ENCODE results near the gene WNT10A. TPM values are rescaled to one million over a fixed set of nuclear protein-coding genes. Genes with fewer than 3 reads are reported as not detected.
"Not testable (repeated sequence)": the region's sequence is repeated elsewhere in the genome, so short reads cannot be mapped to it uniquely, and the experiment has no call there.

Gene WNT10A
- total RNA-seq, 1 donor from 2014 or later, result not detected

DNA sequence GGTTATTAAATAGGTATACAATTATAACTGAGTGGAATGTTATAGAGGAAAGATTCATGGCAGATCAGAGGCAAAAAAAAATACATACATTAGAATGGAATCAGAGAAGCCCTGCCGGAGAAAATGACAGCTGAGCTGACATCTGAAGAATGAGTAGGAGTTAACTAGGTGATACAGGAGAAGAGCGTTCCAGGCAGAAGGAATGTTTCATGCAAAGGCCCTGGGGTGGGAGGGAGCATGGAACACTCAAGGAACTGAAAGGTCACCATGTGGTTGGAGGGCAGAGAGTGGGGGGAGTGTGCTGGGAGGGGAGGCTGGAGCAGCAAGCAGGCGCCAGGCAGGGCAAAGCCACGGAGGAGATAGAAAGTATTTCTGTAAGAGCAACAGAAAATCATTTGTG lies 47.2 kb downstream of the WNT10A start:
- Histone ChIP-seq H3K4me3 (no peak overlapping the region), H3K9ac (no peak overlapping the region), H3K36me3 (no peaks in the 10 kb centered on the region), H4K20me1 (ENCODE audit: low read depth) (no peaks in the 10 kb centered on the region), H3K4me2 (no peak overlapping the region), H3K27ac (no peak overlapping the region), H3K27me3 (no peaks in the 10 kb centered on the region), H3F3A (ENCODE audit: low read depth) (no peaks in the 10 kb centered on the region), H2AFZ (replicated peaks) (no peak overlapping the region), H3K9me3 (ENCODE audit: low read depth) (no peaks in the 10 kb centered on the region), H3K4me1 (no peaks in the 10 kb centered on the region), H3K79me2 (ENCODE audit: low read depth) (no peaks in the 10 kb centered on the region)
- H3K36me3 Mint-ChIP-seq, result peaks cover 6% of the 10 kb centered on the region
- DNase-seq (ENCODE audit: low spot score), result no peak
- no peak overlapping the region for H3K4me3 Mint-ChIP-seq
- peaks cover 20% of the 10 kb centered on the region for H3K9me3 Mint-ChIP-seq
- H3K4me1 Mint-ChIP-seq, result no peaks in the 10 kb centered on the region
- H3K27ac Mint-ChIP-seq, result no peak overlapping the region
- no peak for TF ChIP-seq CTCF (IDR thresholded peaks at IDR 0.05)
- no peak for TF ChIP-seq EZH2 (IDR thresholded peaks at IDR 0.05)
- TF ChIP-seq EZH2phosphoT487 (IDR thresholded peaks at IDR 0.05), result no peak
- peaks cover 2% of the 10 kb centered on the region for H3K27me3 Mint-ChIP-seq (ENCODE audit: insufficient read depth, low read depth)

- H3K9me3 ChIP-seq (ENCODE audit: low read depth); H3K4me1 ChIP-seq; H3K79me2 ChIP-seq (ENCODE audit: low read depth); H3K27me3 Mint-ChIP-seq (ENCODE audit: insufficient read depth, low read depth); H3K27ac Mint-ChIP-seq; H3K4me2 ChIP-seq; H3K36me3 ChIP-seq; H3K4me3 ChIP-seq; DNase-seq (ENCODE audit: low spot score); H2AFZ ChIP-seq (replicated peaks); H4K20me1 ChIP-seq (ENCODE audit: low read depth); H3K27ac ChIP-seq; H3F3A ChIP-seq (ENCODE audit: low read depth); H3K36me3 Mint-ChIP-seq; H3K9ac ChIP-seq; H3K4me1 Mint-ChIP-seq; H3K4me3 Mint-ChIP-seq: not testable (repeated sequence)
- peaks cover 14% of the 10 kb centered on the region for H3K9me3 Mint-ChIP-seq
- peaks cover 24% of the 10 kb centered on the region for H3K27me3 ChIP-seq
Measured at GRCh38 chr2:218930488-218930887, 49.8 kb downstream of the WNT10A start.

GRCh38 chr2:218931751-218932150 lies 51.1 kb downstream of the WNT10A start:
- H3K27ac Mint-ChIP-seq; DNase-seq (ENCODE audit: low spot score); H3K79me2 ChIP-seq (ENCODE audit: low read depth); H3K4me1 ChIP-seq; H3K27ac ChIP-seq; H3K4me3 ChIP-seq; H3K4me2 ChIP-seq; H3K9me3 ChIP-seq (ENCODE audit: low read depth); H4K20me1 ChIP-seq (ENCODE audit: low read depth); H3K4me3 Mint-ChIP-seq; H3F3A ChIP-seq (ENCODE audit: low read depth); H3K36me3 ChIP-seq; H3K4me1 Mint-ChIP-seq; H3K36me3 Mint-ChIP-seq; H2AFZ ChIP-seq (replicated peaks); H3K27me3 Mint-ChIP-seq (ENCODE audit: insufficient read depth, low read depth); H3K9ac ChIP-seq: not testable (repeated sequence)
- peaks cover 36% of the 10 kb centered on the region for H3K27me3 ChIP-seq
- H3K9me3 Mint-ChIP-seq, result peaks cover 14% of the 10 kb centered on the region

Small RNA genes lying within 50 kb of the gene (small RNA-seq; reads per million reads assigned to genes)
- gene RNU6-642P, result not detected

Other genes with a start within 250 kb of the WNT10A start
- gene ZNF142, start 221.2 kb upstream of the WNT10A start, total RNA-seq (ENCODE audit: low replicate concordance), result 3.3 and 13.5 TPM in 2 replicates
- 23.4 and 38.3 TPM in 2 replicates for gene BCS1L, start 221.2 kb upstream of the WNT10A start, total RNA-seq (ENCODE audit: low replicate concordance)
- gene RNF25, start 208.8 kb upstream of the WNT10A start, total RNA-seq (ENCODE audit: low replicate concordance), result 9.6 and 18.5 TPM in 2 replicates
- 51.6 and 61.4 TPM in 2 replicates for gene STK36, start 208.8 kb upstream of the WNT10A start, total RNA-seq (ENCODE audit: low replicate concordance)
- gene TTLL4, start 170.0 kb upstream of the WNT10A start, total RNA-seq (ENCODE audit: low replicate concordance), result 39.8 and 41.0 TPM in 2 replicates
- 0.11 and 0.43 TPM in 2 replicates for gene CYP27A1, start 98.7 kb upstream of the WNT10A start, total RNA-seq (ENCODE audit: low replicate concordance)
- gene PRKAG3, start 49.0 kb upstream of the WNT10A start, total RNA-seq (ENCODE audit: low replicate concordance), result not detected in 2 replicates
- gene WNT6, start 21.0 kb upstream of the WNT10A start, total RNA-seq (ENCODE audit: low replicate concordance), result not detected in 2 replicates
- gene CDK5R2, start 78.8 kb downstream of the WNT10A start, total RNA-seq (ENCODE audit: low replicate concordance), result 0.09 TPM in 1 of 2 replicates, not detected in the other
- not detected in 2 replicates for gene FEV, start 104.3 kb downstream of the WNT10A start, total RNA-seq (ENCODE audit: low replicate concordance)
- not detected in 2 replicates for gene CRYBA2, start 112.6 kb downstream of the WNT10A start, total RNA-seq (ENCODE audit: low replicate concordance)
- 0.22 and 0.80 TPM in 2 replicates for gene CFAP65, start 160.7 kb downstream of the WNT10A start, total RNA-seq (ENCODE audit: low replicate concordance)
- 0.06 TPM in 1 of 2 replicates, not detected in the other for gene IHH, start 180.1 kb downstream of the WNT10A start, total RNA-seq (ENCODE audit: low replicate concordance)